Left lung (tissue), 10 donors: ENCODE data around the gene GPC5. TPM values are rescaled to one million over a fixed set of nuclear protein-coding genes. Genes with fewer than 3 reads are reported as not detected.
"Not testable (repeated sequence)": the region's sequence is repeated elsewhere in the genome, so short reads cannot be mapped to it uniquely, and the experiment has no call there.

Experiments used
- ATAC-seq: fragments of 200-7000 bp; cut with Tn5 transposase; one replicate; pipeline ENCODE4 v1.9.1; 2020; ENCODE audit warnings: moderate library complexity
- DNase-seq, 4 donors: peaks; one replicate each; pipeline ENCODE4 v3.0.0-alpha.2; 2013 to 2020
- H3K27ac ChIP-seq, 2 donors: fragments of 200-600 bp; sonication (generic) in 1 of 2; one replicate each; pipeline versions ENCODE4 v1.5.0 to v1.8.0; 2020 to 2021
- H3K27me3 ChIP-seq, 2 donors: fragments of 200-600 bp; sonication (generic) in 1 of 2; one replicate each; pipeline versions ENCODE4 v1.5.0 to v1.8.0; 2020 to 2021
- H3K36me3 ChIP-seq, 2 donors: fragments of 200-600 bp; sonication (generic) in 1 of 2; one replicate each; pipeline versions ENCODE4 v1.5.0 to v1.8.0; 2020 to 2021
- H3K4me1 ChIP-seq, 2 donors: fragments of 200-600 bp; one replicate each; pipeline ENCODE4 v1.8.0; 2021
- H3K4me3 ChIP-seq, 2 donors: fragments of 200-600 bp; sonication (generic) in 1 of 2; one replicate each; pipeline versions ENCODE4 v1.5.0 to v1.8.0; 2020 to 2021; ENCODE audit warnings: mild to moderate bottlenecking in 1 of 2
- H3K9me3 ChIP-seq, 2 donors: fragments of 200-600 bp; sonication (generic) in 1 of 2; one replicate each; pipeline versions ENCODE4 v1.5.0 to v1.8.0; 2020 to 2021
- intact Hi-C, 2 donors: fragments of 100-400 bp; cut with DNase I; formaldehyde crosslinking; loops; one replicate each; pipeline versions ENCODE4 v1.11.2 to v1.14.2; 2022
- polyA plus RNA-seq, 6 donors: library from polyadenylated mRNA; unstranded; fragments of 120-200 nt; gene quantifications; one replicate each; pipeline ENCODE4 v1.2.1, GENCODE V29; 2013; ENCODE audit not compliant: insufficient read length in 6 of 6
- total RNA-seq, 2 donors: library from RNA; stranded (reverse); fragmentation: NEBNext Ultra II Directional; extraction: Animal tissue kit (Norgen Biotek cat#: 25700); gene quantifications; one replicate each; pipeline ENCODE4 v1.2.1, GENCODE V29; 2021
- TF ChIP-seq, protein P1 (sequence below), 2 donors: fragments of 200-600 bp; sonication (generic) in 1 of 2; IDR thresholded peaks; one replicate each; pipeline versions ENCODE4 v1.5.0 to v1.8.0; 2021; ENCODE audit warnings: antibody characterized with exemption in 2 of 2
- donor health status: DM: no; HTN: yes; CAD: no.
- donor health status: DM: no; HTN: no; CAD: no.

The GPC5 gene
- total and polyA plus RNA-seq, 8 donors: 9.2 to 19.5 (median 11.5) TPM

GRCh38 chr13:92739306-92739818 lies 1340.9 kb downstream of the GPC5 start:
- no peak for ATAC-seq
- intact Hi-C loops: no loop called here
- TF ChIP-seq, protein P1, sequence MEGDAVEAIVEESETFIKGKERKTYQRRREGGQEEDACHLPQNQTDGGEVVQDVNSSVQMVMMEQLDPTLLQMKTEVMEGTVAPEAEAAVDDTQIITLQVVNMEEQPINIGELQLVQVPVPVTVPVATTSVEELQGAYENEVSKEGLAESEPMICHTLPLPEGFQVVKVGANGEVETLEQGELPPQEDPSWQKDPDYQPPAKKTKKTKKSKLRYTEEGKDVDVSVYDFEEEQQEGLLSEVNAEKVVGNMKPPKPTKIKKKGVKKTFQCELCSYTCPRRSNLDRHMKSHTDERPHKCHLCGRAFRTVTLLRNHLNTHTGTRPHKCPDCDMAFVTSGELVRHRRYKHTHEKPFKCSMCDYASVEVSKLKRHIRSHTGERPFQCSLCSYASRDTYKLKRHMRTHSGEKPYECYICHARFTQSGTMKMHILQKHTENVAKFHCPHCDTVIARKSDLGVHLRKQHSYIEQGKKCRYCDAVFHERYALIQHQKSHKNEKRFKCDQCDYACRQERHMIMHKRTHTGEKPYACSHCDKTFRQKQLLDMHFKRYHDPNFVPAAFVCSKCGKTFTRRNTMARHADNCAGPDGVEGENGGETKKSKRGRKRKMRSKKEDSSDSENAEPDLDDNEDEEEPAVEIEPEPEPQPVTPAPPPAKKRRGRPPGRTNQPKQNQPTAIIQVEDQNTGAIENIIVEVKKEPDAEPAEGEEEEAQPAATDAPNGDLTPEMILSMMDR (IDR thresholded peaks at IDR 0.05): no peak

DNA sequence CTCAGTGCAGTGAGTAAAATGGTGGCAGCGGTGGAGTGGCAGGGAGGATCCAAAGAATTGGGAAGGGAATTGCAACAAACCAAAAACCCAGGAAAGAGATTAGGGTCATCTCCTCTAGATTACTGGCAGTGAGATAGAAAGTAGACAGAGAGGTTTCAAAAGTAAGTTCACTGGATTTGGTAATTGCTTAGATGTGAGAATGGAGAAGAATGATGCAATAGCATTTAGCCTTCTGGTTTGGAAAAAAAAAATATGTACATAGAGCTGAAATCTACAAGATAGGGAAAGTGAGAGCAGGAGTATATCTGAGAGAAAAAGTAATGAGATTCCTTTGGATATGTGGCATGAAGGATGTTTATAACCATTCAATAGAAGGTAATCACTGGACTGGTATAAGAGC lies 1345.6 kb downstream of the GPC5 start:
- intact Hi-C loops: no loop called here
- Histone ChIP-seq H3K4me3 (no peak overlapping the region), H3K27me3 (no peaks in the 10 kb centered on the region), H3K36me3 (no peaks in the 10 kb centered on the region), H3K4me1 (no peaks in the 10 kb centered on the region), H3K9me3 (no peaks in the 10 kb centered on the region), H3K27ac (no peak overlapping the region)
- DNase-seq (no peak), ATAC-seq (no peak)
- TF ChIP-seq, protein P1 (IDR thresholded peaks at IDR 0.05): no peak

More at GRCh38 chr13:92739306-92739818, 1340.9 kb downstream of the GPC5 start:
- Histone ChIP-seq H3K27me3 (no peaks in the 10 kb centered on the region), H3K4me1 (no peaks in the 10 kb centered on the region), H3K9me3 (peaks cover 0 to 19% of the 10 kb centered on the region in 2 donors), H3K36me3 (no peaks in the 10 kb centered on the region), H3K27ac (no peak overlapping the region), H3K4me3 (no peak overlapping the region)
- DNase-seq: no peak

DNA sequence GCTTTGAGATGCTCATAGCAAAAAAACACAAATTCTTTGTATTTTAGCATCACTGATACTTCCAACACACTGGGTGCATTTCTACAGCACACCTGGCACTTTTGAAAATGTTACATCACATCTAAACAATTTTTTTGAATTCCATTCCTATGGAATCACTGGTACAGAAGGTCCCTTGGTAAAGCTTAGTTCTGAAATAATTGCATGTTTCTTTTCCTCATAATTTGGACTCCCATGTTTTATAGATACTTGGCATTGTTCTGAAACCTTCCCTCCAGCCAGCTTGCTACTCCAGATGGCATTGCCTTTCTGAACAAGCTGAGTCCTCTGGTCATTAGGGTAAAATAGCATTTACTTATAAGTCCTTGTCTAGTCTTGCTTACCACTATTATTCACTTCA lies 1346.8 kb downstream of the GPC5 start:
- TF ChIP-seq, protein P1 (IDR thresholded peaks at IDR 0.05): no peak
- Histone ChIP-seq H3K36me3 (no peaks in the 10 kb centered on the region), H3K27ac (no peak overlapping the region), H3K9me3 (no peaks in the 10 kb centered on the region), H3K27me3 (no peaks in the 10 kb centered on the region), H3K4me3 (no peak overlapping the region), H3K4me1 (no peaks in the 10 kb centered on the region)
- intact Hi-C loops: no loop called here
- DNase-seq: no peak
- no peak for ATAC-seq

- H3K9me3 ChIP-seq: peaks cover 0 to 16% of the 10 kb centered on the region in 2 donors
Observed at GRCh38 chr13:92752705-92753104, 1354.3 kb downstream of the GPC5 start.

DNA sequence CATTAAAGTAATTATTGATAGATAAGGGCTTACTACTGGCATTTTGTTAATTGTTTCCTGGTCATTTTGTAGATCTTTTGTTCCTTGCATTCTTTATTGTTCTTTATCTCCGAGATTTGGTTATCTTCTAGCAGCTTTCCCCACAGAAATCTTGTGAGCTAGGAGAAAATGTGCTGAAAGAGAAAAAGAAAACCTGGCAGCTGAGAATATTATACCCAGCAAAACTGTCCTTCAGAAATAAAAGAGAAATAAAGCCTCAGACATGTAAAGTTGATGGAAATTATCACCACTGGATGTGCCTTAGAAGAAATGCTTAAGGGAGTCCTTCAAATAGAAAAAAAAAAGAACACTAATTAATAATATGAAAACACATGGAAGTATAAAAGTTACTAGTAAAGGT lies 1363.3 kb downstream of the GPC5 start:
- H3K4me1 ChIP-seq: no peaks in the 10 kb centered on the region
- no peak overlapping the region for H3K27ac ChIP-seq
- ATAC-seq (no peak), DNase-seq (no peak)
- intact Hi-C loops: no loop called here
- H3K4me3 ChIP-seq: no peak overlapping the region
- TF ChIP-seq, protein P1 (IDR thresholded peaks at IDR 0.05): no peak
- H3K9me3 ChIP-seq: peaks cover 0 to 52% of the 10 kb centered on the region in 2 donors
- H3K36me3 ChIP-seq: no peaks in the 10 kb centered on the region
- no peaks in the 10 kb centered on the region for H3K27me3 ChIP-seq

More at GRCh38 chr13:92752705-92753104, 1354.3 kb downstream of the GPC5 start:
- H3K36me3 ChIP-seq, H3K27ac ChIP-seq, H3K4me3 ChIP-seq, intact Hi-C loops, H3K27me3 ChIP-seq, DNase-seq, H3K4me1 ChIP-seq, ATAC-seq: not testable (repeated sequence)

DNA sequence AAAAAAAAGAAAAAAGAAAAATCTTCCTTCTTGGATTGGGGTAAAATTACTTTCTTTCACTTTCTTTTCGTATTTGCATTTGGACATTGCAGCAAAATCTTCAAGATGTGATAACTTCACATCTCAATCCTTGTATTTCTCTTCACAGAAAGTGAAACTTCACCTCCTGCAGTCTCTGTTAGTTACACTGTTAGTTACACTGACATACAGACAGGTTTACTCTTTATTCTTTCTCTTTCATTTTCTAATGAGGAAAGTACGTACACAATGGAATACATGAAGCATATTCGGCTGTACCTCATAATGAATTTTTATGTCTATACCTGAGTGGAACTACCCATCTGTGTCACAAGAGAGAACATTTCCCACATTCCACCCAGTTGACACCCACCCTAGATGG lies 1369.0 kb downstream of the GPC5 start:
- TF ChIP-seq, protein P1 (IDR thresholded peaks at IDR 0.05): no peak
- Histone ChIP-seq H3K9me3 (peaks cover 0 to 13% of the 10 kb centered on the region in 2 donors), H3K4me3 (no peak overlapping the region), H3K36me3 (no peaks in the 10 kb centered on the region), H3K27ac (no peak overlapping the region), H3K27me3 (no peaks in the 10 kb centered on the region), H3K4me1 (no peaks in the 10 kb centered on the region)
- DNase-seq (no peak), ATAC-seq (no peak)
- intact Hi-C loops: no loop called here
